ENCODE data around the gene TMPRSS6.
A peak's percentile ranks its signal among the peaks of the same experiment; 100 is the strongest.
"Not testable (repeated sequence)": the region's sequence is repeated elsewhere in the genome, so short reads cannot be mapped to it uniquely, and the experiment has no call there.

TMPRSS6 gene

DNA sequence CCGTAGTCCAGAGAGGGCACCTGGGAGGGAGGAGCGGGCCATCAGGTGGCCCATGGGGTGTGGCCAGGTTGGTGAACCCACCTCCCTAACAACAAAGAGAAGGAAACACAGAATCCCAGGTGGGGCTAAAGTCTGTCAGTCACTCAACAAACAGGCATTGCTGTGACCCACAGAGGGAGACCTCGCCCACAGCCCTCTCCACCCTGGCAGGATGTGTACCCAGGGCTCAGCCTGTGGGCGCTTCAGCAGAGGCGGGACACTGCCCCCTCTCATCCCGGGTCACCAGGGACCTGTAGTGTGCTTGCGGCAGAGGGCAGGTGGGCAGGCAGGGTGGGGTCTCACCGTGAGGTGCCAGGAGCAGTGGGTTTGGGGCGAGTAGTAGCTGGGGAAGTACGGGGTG, 25.1 kb downstream of the TMPRSS6 start:
- DNase-seq, result no peak

DNA sequence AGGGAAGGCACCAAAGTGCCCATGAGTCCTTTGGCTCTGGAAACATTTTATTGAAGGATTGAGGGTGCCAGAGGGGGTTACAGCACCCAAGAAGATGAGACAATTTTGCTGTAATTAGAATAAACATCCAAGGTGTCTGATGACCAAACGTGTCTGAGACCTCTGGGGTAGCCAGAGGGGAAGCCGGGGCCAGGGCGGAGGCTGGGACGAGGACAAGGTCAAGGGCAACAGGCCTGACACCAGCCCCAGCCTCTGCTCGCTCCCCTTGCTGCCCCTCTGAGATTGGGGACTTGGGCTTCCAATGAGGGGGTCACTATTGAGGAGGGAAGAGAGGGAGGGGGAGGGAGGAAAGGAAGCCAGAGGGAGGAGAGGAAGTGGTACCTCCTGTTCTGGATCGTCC, 25.6 kb downstream of the TMPRSS6 start:
- no peak for DNase-seq

DNA sequence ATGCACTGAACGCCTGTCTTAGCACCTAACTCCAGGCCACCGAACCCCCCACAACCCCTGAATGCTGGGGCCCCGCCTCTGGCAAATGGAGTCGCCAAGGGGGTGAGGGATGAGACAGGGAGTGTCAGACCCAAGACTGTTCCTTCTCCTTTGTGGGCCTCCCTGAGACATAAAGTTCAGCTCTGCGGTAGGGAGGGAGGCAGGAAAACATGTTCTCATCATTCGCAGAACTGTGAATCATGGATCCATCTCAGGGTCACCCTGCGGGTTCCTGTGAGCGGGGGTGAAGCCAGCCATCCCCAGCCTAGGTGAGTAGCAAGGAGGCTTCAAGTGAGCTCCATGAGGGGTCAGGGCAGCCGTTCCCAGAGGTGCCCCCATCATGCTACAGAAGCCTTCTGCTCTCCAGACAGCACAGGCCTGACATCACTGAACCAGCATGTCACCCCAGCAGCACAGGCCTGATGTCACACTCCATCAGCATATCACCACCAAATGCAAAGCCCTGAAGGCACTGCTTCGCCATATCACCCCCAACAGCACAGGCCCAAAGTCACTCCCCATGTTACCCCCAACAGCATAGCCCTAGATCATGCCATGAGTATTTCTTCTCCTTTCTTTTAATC, 27.2 kb downstream of the TMPRSS6 start:
- no peak for DNase-seq

DNA sequence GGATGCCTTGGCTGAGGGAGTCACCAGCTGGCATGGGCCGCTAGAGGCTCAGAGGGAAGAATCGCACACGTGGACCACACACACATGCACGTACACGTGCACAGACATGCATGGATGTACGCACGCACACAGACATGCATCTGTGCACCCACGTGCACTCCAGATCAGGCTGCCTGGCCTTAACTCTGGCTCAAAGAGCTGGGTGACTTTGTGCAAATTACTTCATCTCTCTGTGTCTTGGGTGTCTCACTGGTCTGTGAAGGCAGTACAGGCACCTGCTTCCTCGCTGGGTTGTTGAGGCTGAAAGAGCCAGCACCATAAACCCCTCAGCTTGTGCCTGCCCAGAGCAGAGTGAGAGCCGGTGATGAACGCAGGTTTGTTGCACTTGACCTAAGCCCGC, 28.7 kb downstream of the TMPRSS6 start:
- no peak for DNase-seq

DNA sequence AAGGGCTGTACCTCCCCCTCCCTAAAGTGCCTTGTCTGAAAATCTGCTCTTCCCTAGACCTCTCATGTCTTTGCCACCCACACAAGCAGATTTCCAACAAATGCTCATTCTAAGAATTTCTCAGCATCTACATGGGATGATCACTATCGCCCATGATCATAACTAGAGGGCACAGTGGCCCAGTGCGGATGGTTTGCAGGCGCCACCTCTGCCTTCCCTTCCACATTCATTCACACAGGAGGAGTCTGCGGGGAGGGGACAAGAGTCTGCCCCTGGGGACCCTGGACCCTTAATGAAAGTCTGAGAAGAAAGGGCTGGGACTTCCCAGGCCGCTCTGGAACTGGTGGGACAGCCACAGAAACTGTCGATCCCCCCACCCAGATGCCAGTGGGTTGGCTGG, 29.1 kb downstream of the TMPRSS6 start:
- DNase-seq, result no peak

DNA sequence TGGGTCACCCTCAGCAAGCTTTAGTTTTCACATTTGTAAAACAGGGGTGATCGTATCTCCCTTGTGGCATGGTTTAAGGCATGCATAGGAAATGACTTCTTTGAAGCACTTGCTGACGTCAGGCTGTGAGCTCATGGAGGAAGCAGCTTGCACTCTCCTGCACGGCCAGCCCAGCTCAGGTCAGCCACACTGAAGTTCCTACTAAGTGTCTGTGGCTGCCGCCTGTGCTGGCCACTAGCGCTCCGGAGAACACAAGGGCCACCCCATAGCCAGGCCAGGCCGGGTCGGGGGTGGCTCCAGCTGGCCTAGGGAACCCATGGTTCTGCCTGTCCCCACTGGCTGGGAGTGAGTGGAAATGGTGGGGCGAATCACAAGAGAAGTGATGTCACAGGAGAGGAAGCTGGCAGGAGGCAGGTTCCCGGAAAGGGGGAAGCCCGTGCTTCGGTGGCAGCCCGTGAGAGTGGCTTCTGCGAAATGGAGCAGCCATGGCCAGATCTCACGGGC, 29.8 kb downstream of the TMPRSS6 start:
- no peak for DNase-seq

DNA sequence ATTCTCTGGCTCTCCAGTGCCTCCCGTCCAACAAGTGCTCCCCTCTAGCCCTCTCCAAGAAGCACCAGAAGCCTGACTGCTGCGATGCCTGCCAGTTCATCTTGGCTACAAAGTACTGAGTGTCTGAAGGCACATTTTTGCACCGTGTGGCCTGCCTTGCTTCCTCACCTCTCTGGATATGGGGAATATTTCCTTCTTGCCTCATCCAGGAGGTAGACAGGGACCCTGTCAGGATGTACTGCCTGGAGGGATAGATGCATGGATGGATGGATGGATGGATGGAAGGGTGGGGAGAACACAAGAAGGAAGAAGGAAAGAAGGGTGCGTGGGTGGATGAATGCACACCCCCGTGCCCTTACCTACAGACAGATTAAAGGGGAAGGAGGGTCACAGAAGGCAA, 30.4 kb downstream of the TMPRSS6 start:
- DNase-seq, result no peak

DNA sequence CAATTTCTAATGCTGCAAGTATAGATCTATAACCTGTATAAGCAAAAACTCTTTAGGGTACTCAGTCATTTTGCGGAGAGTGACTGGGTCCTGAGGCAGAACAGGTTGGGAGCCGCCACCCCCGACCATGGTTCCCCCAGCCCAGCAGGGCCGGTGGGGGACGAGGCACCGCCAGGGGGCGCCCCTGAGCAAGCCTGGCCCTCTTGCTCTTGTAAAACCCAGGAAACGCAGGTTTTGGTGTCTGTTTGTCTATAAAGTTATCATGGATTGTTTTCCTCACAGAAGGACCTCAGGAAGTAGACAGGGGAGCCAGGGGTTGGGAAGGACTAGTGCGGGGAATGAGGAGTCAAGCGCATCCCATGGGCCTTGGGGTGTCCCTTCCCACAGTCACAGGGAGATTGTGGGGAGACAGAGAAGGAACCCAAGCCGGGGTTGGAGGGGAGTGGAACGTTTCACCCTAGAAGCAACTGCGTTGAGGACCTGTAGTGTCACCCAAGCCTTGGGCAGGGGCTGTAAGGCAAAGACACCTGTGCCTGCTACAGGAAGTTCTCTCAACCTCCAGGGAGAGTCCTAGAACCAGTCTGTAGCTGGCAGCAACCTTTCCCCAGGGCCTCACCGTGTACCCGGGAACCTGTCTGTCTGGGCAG, 31.6 kb downstream of the TMPRSS6 start:
- DNase-seq, result no peak

DNA sequence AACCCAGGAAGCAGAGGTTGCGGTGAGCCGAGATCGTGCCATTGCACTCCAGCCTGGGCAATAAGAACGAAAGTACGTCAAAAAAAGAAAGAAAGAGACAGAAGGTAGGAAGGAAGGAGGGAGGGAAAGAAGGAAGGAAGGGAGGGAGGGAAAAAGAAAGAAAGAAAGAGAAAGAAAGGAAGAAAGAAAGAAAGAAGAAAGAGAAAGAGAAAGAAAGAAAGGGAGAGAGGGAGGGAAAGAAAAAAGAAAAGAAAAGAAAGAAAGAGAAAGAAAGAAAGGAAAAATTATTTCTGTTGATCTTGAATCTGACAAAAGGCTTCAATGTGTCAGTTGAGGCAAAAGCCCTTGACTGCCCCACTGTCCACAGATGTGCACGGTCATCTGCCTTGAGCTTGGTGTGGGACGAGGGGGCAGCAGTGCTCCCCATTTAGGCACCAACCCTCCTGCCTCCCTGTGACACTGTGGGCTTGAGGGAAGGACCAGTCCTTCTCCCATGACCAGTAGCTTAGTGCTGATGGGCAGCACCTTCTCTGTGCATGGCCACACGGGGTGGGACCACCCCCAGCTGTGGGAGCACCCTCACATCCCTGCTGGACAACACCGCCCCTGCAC, 33.6 kb downstream of the TMPRSS6 start:
- DNase-seq, result no peak

DNA sequence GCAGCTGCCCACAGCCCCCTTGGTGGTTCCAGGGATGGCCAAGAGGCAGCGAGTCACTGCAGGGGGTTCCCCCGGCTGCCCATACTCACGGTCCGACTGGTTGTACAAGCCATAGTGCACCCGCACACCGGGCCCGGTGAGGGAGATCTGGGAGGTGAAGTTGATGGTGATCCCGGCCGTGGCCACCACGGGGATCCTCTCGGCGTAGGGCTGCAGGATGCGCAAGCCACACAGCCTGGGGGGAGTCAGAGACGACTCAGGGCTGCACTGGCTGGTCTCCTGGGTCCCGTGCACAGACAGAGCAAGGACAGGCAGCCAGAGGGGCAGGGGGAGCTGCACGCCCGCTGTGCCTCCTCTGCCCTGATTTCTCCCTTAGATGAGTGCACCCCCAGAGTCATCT, 34.5 kb downstream of the TMPRSS6 start:
- DNase-seq, result no peak

DNA sequence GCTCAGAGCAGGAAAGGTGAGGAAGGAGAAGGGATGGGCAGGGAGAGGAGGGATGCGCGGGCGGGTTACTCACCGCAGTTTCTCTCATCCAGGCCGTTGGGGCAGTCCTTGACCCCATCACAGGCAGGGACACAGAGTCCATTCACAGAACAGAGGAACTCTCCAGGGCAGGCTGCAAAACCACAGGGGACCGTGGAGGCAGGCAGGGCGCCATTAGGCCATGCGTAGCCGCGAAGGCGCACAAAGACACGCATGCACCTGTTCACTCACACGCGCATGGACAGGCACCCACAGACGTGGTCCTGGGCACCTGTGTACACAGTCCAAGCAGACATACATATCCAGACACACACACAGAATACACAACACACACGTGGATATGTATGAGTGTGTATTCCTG, 35.0 kb downstream of the TMPRSS6 start:
- DNase-seq, result no peak

DNA sequence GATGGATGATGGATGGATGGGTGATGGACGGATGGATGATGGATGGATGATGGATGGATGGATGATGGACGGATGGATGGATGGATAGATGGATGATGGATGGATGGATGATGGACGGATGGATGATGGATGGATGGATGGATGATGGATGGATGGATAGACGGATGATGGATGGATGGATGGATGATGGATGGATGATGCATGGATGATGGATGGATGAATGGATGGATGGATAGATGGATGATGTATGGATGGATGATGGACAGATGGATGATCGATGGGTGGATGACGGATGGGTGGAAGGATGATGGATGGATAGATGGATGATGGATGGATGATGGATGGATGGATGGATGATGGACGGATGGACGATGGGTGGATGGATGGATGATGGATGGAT, 36.8 kb downstream of the TMPRSS6 start:
- DNase-seq, result no peak

DNA sequence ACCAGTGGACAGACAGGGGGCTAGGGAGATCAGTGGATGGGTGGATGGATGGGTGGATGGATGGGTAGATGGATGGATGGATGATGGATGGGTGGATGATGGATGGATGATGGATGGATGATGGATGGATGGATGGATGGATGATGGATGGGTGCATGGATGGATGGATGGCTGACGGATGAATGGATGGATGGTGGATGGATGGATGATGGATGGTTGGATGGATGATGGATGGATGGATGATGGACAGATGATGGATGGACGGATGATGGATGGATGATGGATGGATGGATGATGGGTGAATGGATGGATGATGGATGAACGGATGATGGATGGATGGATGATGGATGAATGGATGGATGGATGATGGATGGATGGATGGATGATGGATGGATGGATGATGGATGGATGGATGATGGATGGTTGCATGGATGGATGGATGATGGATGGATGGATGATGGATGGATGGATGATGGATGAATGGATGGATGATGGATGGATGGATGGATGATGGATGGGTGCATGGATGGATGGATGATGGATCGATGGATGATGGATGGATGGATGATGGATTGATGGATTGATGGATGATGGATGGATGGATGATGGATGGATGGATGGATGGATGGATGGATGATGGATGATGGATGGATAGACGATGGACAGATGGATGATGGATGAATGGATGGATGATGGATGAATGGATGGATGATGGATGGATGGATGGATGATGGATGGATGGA, 37.5 kb downstream of the TMPRSS6 start:
- DNase-seq, result not testable (repeated sequence)

DNA sequence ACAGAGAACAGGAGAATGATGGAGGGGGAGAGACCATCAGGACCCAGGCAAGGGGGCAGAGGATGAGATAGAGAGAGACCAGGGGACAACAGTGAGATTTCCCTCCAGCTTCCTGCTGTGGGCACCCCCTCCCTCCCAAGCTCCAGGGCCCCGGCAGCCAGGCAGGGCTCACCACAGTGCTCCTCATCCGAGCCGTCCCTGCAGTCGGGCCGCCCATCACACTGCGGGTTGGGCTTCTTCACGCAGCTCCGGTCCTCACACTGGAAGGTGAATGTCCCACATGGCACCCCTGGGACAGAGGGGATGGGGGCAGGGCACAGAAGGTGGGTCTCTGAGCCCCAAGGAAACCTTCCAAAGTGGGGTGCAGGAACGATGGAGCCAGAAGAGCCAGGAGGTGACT, 38.8 kb downstream of the TMPRSS6 start:
- no peak for DNase-seq

DNA sequence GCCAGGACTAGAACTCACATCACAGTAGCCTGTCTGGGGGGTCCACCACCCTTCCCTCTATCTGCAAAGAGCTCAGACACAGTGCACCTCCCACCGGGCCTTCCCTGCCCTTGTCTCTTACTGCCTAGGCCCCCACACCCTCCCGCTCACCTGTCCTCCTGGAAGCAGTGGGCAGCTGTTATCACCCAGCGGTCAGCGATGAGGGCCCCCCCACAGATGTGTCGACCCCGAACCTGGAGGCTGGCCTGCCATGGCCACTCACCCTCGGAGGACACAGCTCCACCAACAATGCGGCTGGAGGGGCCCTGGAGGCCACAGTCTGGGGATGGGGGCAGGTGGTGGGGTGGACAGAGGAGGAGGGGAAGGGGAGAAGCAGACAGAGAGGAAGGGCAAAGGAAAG, 39.2 kb downstream of the TMPRSS6 start:
- DNase-seq, result no peak

DNA sequence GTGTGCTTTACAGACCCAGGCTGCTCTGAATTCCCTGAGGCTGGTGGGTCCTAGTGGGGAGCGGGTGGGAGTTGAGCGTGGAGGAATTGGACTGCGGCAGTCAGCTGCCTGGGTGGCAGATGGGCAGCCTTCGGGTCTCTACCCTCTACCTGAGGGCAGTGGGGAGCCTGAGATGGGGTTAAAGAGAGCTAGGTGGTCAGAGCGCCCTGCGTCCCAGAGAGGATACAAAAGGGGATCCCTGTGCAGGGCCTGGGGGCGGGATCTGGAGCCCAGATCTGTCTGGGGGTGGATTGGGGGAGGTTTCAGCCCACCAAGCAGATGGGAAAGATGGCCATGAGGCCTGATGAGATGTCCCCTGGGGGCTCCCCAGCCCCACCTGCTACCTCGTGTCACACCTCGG, 39.8 kb downstream of the TMPRSS6 start:
- DNase-seq, result no peak

DNA sequence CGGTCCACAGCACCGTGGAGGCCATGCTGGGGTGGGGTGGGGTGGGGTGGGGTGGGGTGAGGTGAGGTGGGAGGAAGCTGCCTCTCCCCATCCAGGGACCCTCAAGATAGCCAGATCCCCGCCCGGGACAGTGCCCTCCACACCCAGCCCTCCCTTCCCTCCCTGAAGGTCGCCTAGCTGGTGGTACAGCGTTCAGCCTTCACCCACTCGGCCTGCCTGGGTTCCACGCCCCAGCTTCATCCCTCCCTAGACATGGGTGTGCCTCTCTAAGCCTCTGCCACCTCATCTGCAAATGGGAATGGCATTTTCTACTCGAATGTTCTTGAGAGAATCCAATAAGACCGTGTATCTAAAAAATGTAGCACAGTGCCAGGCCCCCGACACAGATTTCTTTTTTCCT, 40.2 kb downstream of the TMPRSS6 start:
- no peak for DNase-seq

DNA sequence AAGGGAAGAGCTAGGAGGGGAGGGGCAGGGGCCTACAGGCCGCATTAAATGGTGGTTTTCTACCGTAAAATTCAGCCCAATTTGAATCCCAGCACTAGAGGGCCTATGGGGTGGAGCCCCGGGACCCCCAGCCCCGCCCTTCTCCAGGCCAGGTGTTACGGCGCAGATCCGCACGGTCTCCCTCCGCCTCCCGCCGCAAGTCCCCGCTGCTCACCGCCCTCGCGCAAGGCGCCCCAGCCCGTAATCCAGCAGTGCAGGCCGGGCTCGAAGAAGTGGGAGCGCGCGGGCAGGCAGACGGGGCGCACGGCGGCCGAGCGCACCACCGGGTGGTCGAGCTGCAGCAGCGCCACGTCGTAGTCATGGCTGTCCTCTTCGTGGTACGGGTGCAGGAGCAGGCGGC, 40.7 kb downstream of the TMPRSS6 start:
- DNase-seq, result no peak

DNA sequence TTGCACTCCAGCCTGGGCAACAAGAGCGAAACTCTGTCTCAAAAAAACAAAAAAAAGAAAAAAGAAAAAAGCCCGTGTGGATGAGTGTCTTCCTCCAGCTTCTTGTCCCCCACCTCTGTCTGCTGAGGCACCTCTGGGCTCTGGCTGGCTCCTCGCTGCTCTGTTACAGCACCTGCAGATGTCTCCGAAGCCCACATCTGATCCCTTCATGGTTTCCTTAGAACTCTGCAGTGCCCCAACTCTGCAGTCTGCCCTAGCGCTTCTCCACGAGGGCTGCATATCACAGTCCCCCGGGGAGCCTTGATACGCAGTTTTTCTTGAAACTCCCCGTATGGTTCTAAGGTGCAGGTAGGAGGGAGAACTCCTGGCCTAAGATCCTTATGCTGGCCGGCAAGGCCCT, 42.1 kb downstream of the TMPRSS6 start:
- DNase-seq, result no peak

DNA sequence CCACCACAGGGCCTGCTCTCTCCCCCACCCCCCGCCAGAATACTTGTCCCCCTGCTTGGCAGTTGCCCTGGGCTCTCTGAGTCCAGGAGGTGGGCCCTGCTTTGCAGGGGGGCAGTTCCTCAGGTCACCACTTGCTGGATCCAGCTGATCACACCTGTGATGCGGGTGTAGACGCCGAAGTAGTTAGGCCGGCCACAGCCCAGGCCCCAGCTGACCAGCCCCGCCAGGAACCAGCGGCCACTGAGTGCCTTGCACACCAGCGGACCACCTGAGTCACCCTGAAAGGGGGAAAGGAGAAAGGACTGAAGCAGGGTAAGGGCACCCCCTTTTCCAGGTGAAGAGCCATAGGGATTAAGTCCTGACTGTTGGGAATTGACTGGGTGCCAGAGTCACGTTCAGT, 43.6 kb downstream of the TMPRSS6 start:
- DNase-seq, result no peak

DNA sequence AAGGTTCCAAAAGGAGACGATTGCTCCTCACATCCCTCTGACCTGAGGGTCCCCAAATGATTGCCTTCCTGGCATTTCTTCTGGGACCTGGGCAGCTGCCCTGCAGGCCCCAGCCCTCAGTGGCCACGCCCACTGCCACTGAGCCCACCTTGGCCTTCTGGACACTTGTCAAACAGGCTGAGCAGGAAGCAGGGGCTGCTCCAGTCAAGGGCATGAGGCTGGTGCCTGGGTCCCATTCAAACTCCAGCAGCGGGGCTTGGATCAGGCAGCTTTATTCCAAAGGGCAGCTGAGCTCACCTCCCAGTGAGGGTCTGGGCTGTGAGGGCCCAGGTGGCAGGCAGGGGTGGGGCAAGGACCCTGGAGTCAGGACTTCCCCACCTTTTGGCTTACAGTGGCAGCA, 44.3 kb downstream of the TMPRSS6 start:
- no peak for DNase-seq

DNA sequence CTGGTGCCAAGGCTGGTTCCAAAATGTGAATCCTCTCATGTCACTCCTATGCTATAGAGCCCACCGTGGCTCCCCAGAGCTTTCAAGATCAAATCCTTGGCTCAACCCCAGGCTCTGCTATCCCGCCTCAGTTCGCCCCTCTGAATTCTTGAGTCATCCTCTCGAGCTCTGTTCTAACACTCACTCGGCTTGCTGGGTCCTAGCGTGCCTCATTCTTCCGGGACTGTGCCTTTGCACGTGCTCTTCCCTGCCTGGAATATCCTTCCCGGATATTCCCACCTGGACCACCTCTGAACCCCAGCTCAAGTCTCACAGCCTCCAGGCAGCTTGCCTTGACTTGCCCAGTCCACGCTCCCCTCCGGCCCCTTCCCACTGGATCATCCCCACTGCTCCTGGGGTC, 45.0 kb downstream of the TMPRSS6 start:
- DNase-seq, result no peak

DNA sequence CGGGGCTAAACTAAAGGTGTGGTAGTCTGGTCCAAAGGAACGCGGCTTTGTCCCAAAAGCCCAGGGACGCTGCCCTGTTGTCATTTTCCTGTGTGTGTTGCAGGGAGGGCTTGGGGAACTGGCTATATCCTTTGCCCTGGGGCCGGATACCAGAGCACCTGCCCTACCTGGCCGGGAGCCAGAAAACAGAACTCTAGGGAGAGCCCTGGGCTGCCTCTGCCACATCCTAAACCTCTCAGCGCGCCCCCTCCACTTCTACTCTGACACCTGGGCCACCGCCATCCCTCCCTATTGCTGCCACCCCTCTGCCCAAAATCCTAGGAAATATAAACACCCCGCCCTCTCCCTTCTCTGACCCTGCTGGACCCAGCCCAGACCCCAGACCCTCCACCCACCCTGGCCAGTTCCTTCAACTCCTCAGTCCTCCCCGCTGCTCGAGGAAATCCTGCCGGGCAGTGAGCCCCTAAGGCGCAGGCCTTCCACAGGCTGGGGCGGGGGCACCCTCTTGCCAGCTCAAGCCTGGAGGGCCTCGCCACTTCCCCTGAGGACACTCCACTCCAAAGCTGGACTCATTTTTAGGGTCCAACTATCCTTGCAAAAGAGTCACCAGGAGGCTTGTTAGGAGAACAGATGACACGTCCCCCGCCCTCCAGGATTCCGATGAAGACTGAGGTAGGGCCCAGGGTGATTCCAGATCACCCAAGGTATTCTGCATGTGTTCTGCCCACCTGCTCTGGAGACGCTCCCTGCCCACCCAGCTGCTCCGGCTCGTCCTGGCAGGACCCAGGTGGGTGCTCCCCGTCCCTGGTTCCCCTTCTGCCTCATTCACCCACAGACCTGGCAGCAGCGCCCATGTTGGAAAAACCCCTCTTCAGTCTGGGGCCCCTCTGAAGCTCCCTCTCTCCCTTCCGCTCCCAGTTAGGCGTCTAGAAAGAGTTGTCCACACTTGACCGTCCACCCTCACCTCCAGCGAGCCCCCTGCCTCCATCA, 45.8 kb downstream of the TMPRSS6 start:
- peak; percentile 77 for DNase-seq
